HepG2 (cell line): Measurements from ENCODE around the gene GTF2A2. TPM values are rescaled to one million over a fixed set of nuclear protein-coding genes. Genes with fewer than 3 reads are reported as not detected.
A peak's percentile ranks its signal among the peaks of the same experiment; 100 is the strongest.

ENCODE experiments used
- CSRNP1 ChIP-seq: sonication (generic); formaldehyde crosslinking; IDR thresholded peaks from 2 replicates; pipeline ENCODE4 v1.8.1; 2023; ENCODE audit warnings: mild to moderate bottlenecking, missing genetic modification reagents
- HDAC1 ChIP-seq: sonication (generic); formaldehyde crosslinking; IDR thresholded peaks from 2 replicates; pipeline ENCODE4 v1.5.1; 2020; ENCODE audit warnings: mild to moderate bottlenecking, missing genetic modification reagents
- KMT2B ChIP-seq: IDR thresholded peaks from 2 replicates; pipeline ENCODE4 v1.6.1; 2016; ENCODE audit warnings: missing genetic modification reagents, missing compliant biosample characterization
- MAFF ChIP-seq: IDR thresholded peaks from 2 replicates; pipeline ENCODE4 v1.6.1; 2011; ENCODE audit warnings: low read depth, low read length, improper control_type of control experiment
- SOX5 ChIP-seq: IDR thresholded peaks from 2 replicates; pipeline ENCODE4 v1.6.1; 2016; ENCODE audit warnings: borderline replicate concordance
- TAF1 ChIP-seq: sonication (generic); formaldehyde crosslinking; IDR thresholded peaks from 2 replicates; pipeline ENCODE4 v1.4.0; 2020; ENCODE audit warnings: missing genetic modification reagents
- TBL1XR1 ChIP-seq: fragments of 150-350 bp; IDR thresholded peaks from 2 replicates; pipeline ENCODE4 v1.6.1; 2014; ENCODE audit warnings: borderline replicate concordance, low read length; ENCODE audit not compliant: partially characterized antibody
- ZBTB3 ChIP-seq: sonication (generic); formaldehyde crosslinking; IDR thresholded peaks from 2 replicates; pipeline ENCODE4 v1.4.0; 2020; ENCODE audit warnings: low read depth, mild to moderate bottlenecking, moderate library complexity, missing genetic modification reagents, borderline replicate concordance
- ZBTB39 ChIP-seq: sonication (generic); formaldehyde crosslinking; IDR thresholded peaks from 2 replicates; pipeline ENCODE4 v1.5.0; 2020; ENCODE audit warnings: missing genetic modification reagents
- ZC3H13 ChIP-seq: sonication (generic); formaldehyde crosslinking; IDR thresholded peaks from 2 replicates; pipeline ENCODE4 v1.8.1; 2023; ENCODE audit warnings: mild to moderate bottlenecking, missing genetic modification reagents, moderate library complexity
- ZNF414 ChIP-seq: sonication (generic); formaldehyde crosslinking; IDR thresholded peaks from 2 replicates; pipeline ENCODE4 v1.5.0; 2020; ENCODE audit warnings: missing genetic modification reagents
- ZNF512B ChIP-seq: sonication (generic); formaldehyde crosslinking; IDR thresholded peaks from 2 replicates; pipeline ENCODE4 v1.5.1; 2020; ENCODE audit warnings: missing genetic modification reagents, mild to moderate bottlenecking, borderline replicate concordance
- ZNF766 ChIP-seq: sonication (generic); formaldehyde crosslinking; IDR thresholded peaks from 2 replicates; pipeline ENCODE4 v1.5.0; 2020; ENCODE audit warnings: missing genetic modification reagents, borderline replicate concordance
- polyA plus RNA-seq, 8 experiments: library from polyadenylated mRNA; depleted of rRNA in 3 of 8; stranded (reverse) in 7 of 8; unstranded in 1 of 8; fragments of >200 nt; fragmentation: Illumina TruSeq in 4 of 8; extraction: Trizol in 4 of 8; gene quantifications; 2 replicates each; pipeline versions ENCODE4 v1.2.1 to v1.2.3, GENCODE V29; 2011 to 2016; ENCODE audit warnings: low read depth in 4 of 8, missing spikeins in 1 of 8, mixed read lengths in 1 of 8; ENCODE audit not compliant: insufficient read depth in 1 of 8
- total RNA-seq, 5 experiments: library from RNA; depleted of rRNA; stranded (reverse); fragments of >200 nt; fragmentation: Illumina TruSeq; extraction: Trizol; gene quantifications; 2 replicates each; pipeline ENCODE4 v1.2.3, GENCODE V29; 2016; ENCODE audit warnings: low read depth in 1 of 5

Gene GTF2A2
- total and polyA plus RNA-seq, 2 of the 13 experiments (the other 11 are each of a cell fraction or from before 2014, with no cell fraction given) = 24.4 to 106 TPM

GRCh38 chr15:59611276-59612260 lies 45.7 kb downstream of the GTF2A2 start, which contains the start of gene GCNT3 (continued):
- TF ChIP-seq TBL1XR1 (no peak), ZBTB3 (no peak), ZNF414 (CRISPR knock-in tag) (0 out of 2 replicates have a peak, but pooled peaks have one; percentile 39), KMT2B (CRISPR knock-in tag) (no peak), TAF1 (peak; percentile 21; the same call in 1 of the 2 replicates), ZBTB39 (CRISPR knock-in tag) (no peak), HDAC1 (CRISPR knock-in tag) (0 out of 2 replicates have a peak, but pooled peaks have one; percentile 35), MAFF (peak; percentile 83), CSRNP1 (CRISPR knock-in tag) (no peak), SOX5 (CRISPR knock-in tag) (peak; percentile 48; the same call in 1 of the 2 replicates), ZNF512B (CRISPR knock-in tag) (no peak), ZNF766 (CRISPR knock-in tag) (no peak), ZC3H13 (CRISPR knock-in tag) (no peak)
- TF ChIP-seq, all 625 proteins: peak for 50
